Kidney tubule cell (primary cell): ENCODE measurements around the gene KRT15.

Experiments
- DNase-seq: peaks from one replicate; pipeline ENCODE4 v3.0.0-alpha.2; 2018; ENCODE audit warnings: low spot score

Gene KRT15

GRCh38 chr17:41524261-41524660, 5.6 kb upstream of the KRT15 start:
- no peak for DNase-seq

- peak; percentile 40 for DNase-seq
Measured at GRCh38 chr17:41523787-41524186, 5.1 kb upstream of the KRT15 start.

- DNase-seq = no peak
Measured at GRCh38 chr17:41523225-41523593, 4.5 kb upstream of the KRT15 start.

- DNase-seq = peak; percentile 86
Measured at GRCh38 chr17:41522301-41523224, 3.9 kb upstream of the KRT15 start.

GRCh38 chr17:41521574-41522261, 3.0 kb upstream of the KRT15 start:
- peak; percentile 97 for DNase-seq

- no peak for DNase-seq
Measured at GRCh38 chr17:41520821-41521521, 2.3 kb upstream of the KRT15 start.

- peak; percentile 26 for DNase-seq
Measured at GRCh38 chr17:41519501-41520224, 973 bp upstream of the KRT15 start.

GRCh38 chr17:41518031-41518430, 659 bp downstream of the KRT15 start:
- DNase-seq = peak; percentile 7

GRCh38 chr17:41516830-41517283, 1.8 kb downstream of the KRT15 start:
- DNase-seq = no peak

GRCh38 chr17:41516147-41516829, 2.4 kb downstream of the KRT15 start:
- no peak for DNase-seq

GRCh38 chr17:41513168-41513547, 5.5 kb downstream of the KRT15 start:
- DNase-seq = no peak

- DNase-seq = no peak
Measured at GRCh38 chr17:41512546-41513167, 6.0 kb downstream of the KRT15 start.

- DNase-seq = no peak
Measured at GRCh38 chr17:41511716-41512115, 7.0 kb downstream of the KRT15 start.

GRCh38 chr17:41511116-41511515, 7.6 kb downstream of the KRT15 start:
- DNase-seq = no peak

GRCh38 chr17:41510251-41511065, 8.2 kb downstream of the KRT15 start:
- peak; percentile 80 for DNase-seq

- DNase-seq = peak; percentile 9
Measured at GRCh38 chr17:41507315-41507880, 11.3 kb downstream of the KRT15 start.

GRCh38 chr17:41505809-41506767, 12.6 kb downstream of the KRT15 start:
- peak; percentile 49 for DNase-seq

- DNase-seq = no peak
Measured at GRCh38 chr17:41505007-41505808, 13.5 kb downstream of the KRT15 start, which contains the start of gene KRT13. KRT13 (minus strand) TSS chr17:41505612; CDS start chr17:41505550, 62 bp downstream.
